OCI-LY1 (cell line): ENCODE data around the gene CARMIL1.

ENCODE experiments used
- H2AFZ ChIP-seq: fragments of 200-600 bp; sonication (generic), shearing (Covaris generic); 2 replicates; pipeline ENCODE4 v1.6.0; 2014; ENCODE audit warnings: antibody characterized with exemption, mild to moderate bottlenecking, low read length
- H3F3A ChIP-seq: fragments of 200-600 bp; sonication (generic), shearing (Covaris generic); 2 replicates; pipeline ENCODE4 v1.6.0; 2014; ENCODE audit warnings: mild to moderate bottlenecking, antibody characterized with exemption, low read length, moderate library complexity; ENCODE audit not compliant: insufficient read depth
- H3K27ac ChIP-seq: fragments of 200-600 bp; sonication (generic); 2 replicates; pipeline ENCODE4 v1.5.1; 2014; ENCODE audit warnings: low read length, mixed run types, mild to moderate bottlenecking, low read depth; ENCODE audit not compliant: poor library complexity, severe bottlenecking
- H3K27me3 ChIP-seq: fragments of 200-600 bp; sonication (generic); 2 replicates; pipeline ENCODE4 v1.6.0; 2014; ENCODE audit warnings: antibody characterized with exemption, mild to moderate bottlenecking, low read length, moderate library complexity; ENCODE audit not compliant: insufficient read depth
- H3K36me3 ChIP-seq: fragments of 200-600 bp; sonication (generic); 2 replicates; pipeline ENCODE4 v1.6.1; 2014; ENCODE audit warnings: mild to moderate bottlenecking, antibody characterized with exemption, low read length, moderate library complexity, mixed read lengths; ENCODE audit not compliant: insufficient read depth
- H3K4me1 ChIP-seq: fragments of 200-600 bp; sonication (generic); 2 replicates; pipeline ENCODE4 v1.5.1; 2014; ENCODE audit warnings: mild to moderate bottlenecking, low read length, moderate library complexity; ENCODE audit not compliant: insufficient read depth, severe bottlenecking
- H3K4me2 ChIP-seq: fragments of 200-600 bp; sonication (generic), shearing (Covaris generic); 2 replicates; pipeline ENCODE4 v1.6.1; 2014; ENCODE audit warnings: low read length
- H3K4me3 ChIP-seq: fragments of 200-600 bp; sonication (generic); 2 replicates; pipeline ENCODE4 v1.5.1; 2014; ENCODE audit warnings: low read length, low read depth, mild to moderate bottlenecking, mixed read lengths; ENCODE audit not compliant: poor library complexity, severe bottlenecking
- H3K79me2 ChIP-seq: fragments of 200-600 bp; shearing (Covaris generic); 2 replicates; pipeline ENCODE4 v1.6.1; 2016; ENCODE audit warnings: mixed run types, low read length, mixed read lengths; ENCODE audit not compliant: insufficient read depth
- H3K9ac ChIP-seq: fragments of 200-600 bp; sonication (generic), shearing (Covaris generic); 2 replicates; pipeline ENCODE4 v1.6.1; 2014; ENCODE audit warnings: mild to moderate bottlenecking, low read length, mixed read lengths
- H3K9me2 ChIP-seq: fragments of 200-600 bp; sonication (generic), shearing (Covaris generic); 2 replicates; pipeline ENCODE4 v1.6.1; 2014; ENCODE audit warnings: low read depth, mild to moderate bottlenecking, low read length, mixed read lengths
- H3K9me3 ChIP-seq: fragments of 200-600 bp; shearing (Covaris generic); 2 replicates; pipeline ENCODE4 v1.6.1; 2014; ENCODE audit warnings: low read length, mixed read lengths
- H4K20me1 ChIP-seq: fragments of 200-600 bp; sonication (generic), shearing (Covaris generic); 2 replicates; pipeline ENCODE4 v1.6.0; 2016; ENCODE audit warnings: mild to moderate bottlenecking, low read length; ENCODE audit not compliant: insufficient read depth
- EZH2 ChIP-seq: fragments of 200-600 bp; sonication (generic), shearing (Covaris generic); IDR thresholded peaks from 2 replicates; pipeline ENCODE4 v1.8.0; 2017; ENCODE audit warnings: borderline replicate concordance, mixed run types, mild to moderate bottlenecking, antibody characterized with exemption, low read length, moderate library complexity, mixed read lengths
- TF ChIP-seq, protein P1 (sequence below): fragments of 200-600 bp; sonication (generic), shearing (Covaris generic); IDR thresholded peaks from 2 replicates; pipeline ENCODE4 v1.5.1; 2017; ENCODE audit warnings: mild to moderate bottlenecking, antibody characterized with exemption, low read length, moderate library complexity, mixed read lengths

CARMIL1 gene

GRCh38 chr6:25553502-25553901 is 274.3 kb downstream of the CARMIL1 start:
- no peaks in the 10 kb centered on the region for H3K79me2 ChIP-seq
- no peaks in the 10 kb centered on the region for H3K4me1 ChIP-seq
- H3K36me3 ChIP-seq = peaks cover 8% of the 10 kb centered on the region; the same call in 1 of the 2 replicates
- H3K4me2 ChIP-seq = no peak overlapping the region
- H4K20me1 ChIP-seq = no peaks in the 10 kb centered on the region
- H2AFZ ChIP-seq = no peak overlapping the region
- no peak overlapping the region for H3K9ac ChIP-seq
- TF ChIP-seq, protein P1, sequence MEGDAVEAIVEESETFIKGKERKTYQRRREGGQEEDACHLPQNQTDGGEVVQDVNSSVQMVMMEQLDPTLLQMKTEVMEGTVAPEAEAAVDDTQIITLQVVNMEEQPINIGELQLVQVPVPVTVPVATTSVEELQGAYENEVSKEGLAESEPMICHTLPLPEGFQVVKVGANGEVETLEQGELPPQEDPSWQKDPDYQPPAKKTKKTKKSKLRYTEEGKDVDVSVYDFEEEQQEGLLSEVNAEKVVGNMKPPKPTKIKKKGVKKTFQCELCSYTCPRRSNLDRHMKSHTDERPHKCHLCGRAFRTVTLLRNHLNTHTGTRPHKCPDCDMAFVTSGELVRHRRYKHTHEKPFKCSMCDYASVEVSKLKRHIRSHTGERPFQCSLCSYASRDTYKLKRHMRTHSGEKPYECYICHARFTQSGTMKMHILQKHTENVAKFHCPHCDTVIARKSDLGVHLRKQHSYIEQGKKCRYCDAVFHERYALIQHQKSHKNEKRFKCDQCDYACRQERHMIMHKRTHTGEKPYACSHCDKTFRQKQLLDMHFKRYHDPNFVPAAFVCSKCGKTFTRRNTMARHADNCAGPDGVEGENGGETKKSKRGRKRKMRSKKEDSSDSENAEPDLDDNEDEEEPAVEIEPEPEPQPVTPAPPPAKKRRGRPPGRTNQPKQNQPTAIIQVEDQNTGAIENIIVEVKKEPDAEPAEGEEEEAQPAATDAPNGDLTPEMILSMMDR = no peak
- TF ChIP-seq EZH2 = no peak
- no peaks in the 10 kb centered on the region for H3K27me3 ChIP-seq
- no peaks in the 10 kb centered on the region for H3K9me2 ChIP-seq
- no peak overlapping the region for H3K27ac ChIP-seq
- H3K4me3 ChIP-seq = no peak overlapping the region
- peaks cover 7% of the 10 kb centered on the region; the same call in 1 of the 2 replicates for H3F3A ChIP-seq
- no peaks in the 10 kb centered on the region for H3K9me3 ChIP-seq

- H3K36me3 ChIP-seq = peaks cover 8% of the 10 kb centered on the region; the same call in 1 of the 2 replicates
- no peaks in the 10 kb centered on the region for H3K4me1 ChIP-seq
- H3K4me2 ChIP-seq = no peak overlapping the region
- no peak overlapping the region for H3K9ac ChIP-seq
- H2AFZ ChIP-seq = no peak overlapping the region
- no peak overlapping the region for H3K4me3 ChIP-seq
- H4K20me1 ChIP-seq = no peaks in the 10 kb centered on the region
- TF ChIP-seq EZH2 = no peak
- TF ChIP-seq, protein P1 = no peak
- no peak overlapping the region for H3K27ac ChIP-seq
- no peaks in the 10 kb centered on the region for H3K9me2 ChIP-seq
- no peaks in the 10 kb centered on the region for H3K9me3 ChIP-seq
- H3K79me2 ChIP-seq = no peaks in the 10 kb centered on the region
- H3K27me3 ChIP-seq = no peaks in the 10 kb centered on the region
- peaks cover 5% of the 10 kb centered on the region; the same call in 1 of the 2 replicates for H3F3A ChIP-seq
Measured at GRCh38 chr6:25555188-25555587, 276.0 kb downstream of the CARMIL1 start.

GRCh38 chr6:25556516-25556915 is 277.3 kb downstream of the CARMIL1 start:
- no peak for TF ChIP-seq EZH2
- TF ChIP-seq, protein P1 = peak; percentile 86
- Histone ChIP-seq H3K79me2 (no peaks in the 10 kb centered on the region), H3F3A (peaks cover 3% of the 10 kb centered on the region; the same call in 1 of the 2 replicates), H3K4me2 (no peak overlapping the region), H4K20me1 (no peaks in the 10 kb centered on the region), H3K27me3 (no peaks in the 10 kb centered on the region), H3K9me2 (no peaks in the 10 kb centered on the region), H3K27ac (no peak overlapping the region), H3K4me1 (no peaks in the 10 kb centered on the region), H3K36me3 (peaks cover 8% of the 10 kb centered on the region; the same call in 1 of the 2 replicates), H3K9ac (no peak overlapping the region), H3K9me3 (no peaks in the 10 kb centered on the region), H3K4me3 (no peak overlapping the region), H2AFZ (no peak overlapping the region)
